PC-9 (cell line): ENCODE measurements around the gene NYAP2.

Experiments used
- EZH2 ChIP-seq: fragments of 200-600 bp; sonication (generic); IDR thresholded peaks from 2 replicates; pipeline ENCODE4 v1.8.0; 2017; ENCODE audit warnings: antibody characterized with exemption, low read depth
- TF ChIP-seq, protein P1 (sequence below): fragments of 200-600 bp; sonication (generic); conservative IDR thresholded peaks from 2 replicates; pipeline ENCODE4 v1.6.1; 2017; ENCODE audit warnings: mixed run types, antibody characterized with exemption, mild to moderate bottlenecking, moderate library complexity

DNA sequence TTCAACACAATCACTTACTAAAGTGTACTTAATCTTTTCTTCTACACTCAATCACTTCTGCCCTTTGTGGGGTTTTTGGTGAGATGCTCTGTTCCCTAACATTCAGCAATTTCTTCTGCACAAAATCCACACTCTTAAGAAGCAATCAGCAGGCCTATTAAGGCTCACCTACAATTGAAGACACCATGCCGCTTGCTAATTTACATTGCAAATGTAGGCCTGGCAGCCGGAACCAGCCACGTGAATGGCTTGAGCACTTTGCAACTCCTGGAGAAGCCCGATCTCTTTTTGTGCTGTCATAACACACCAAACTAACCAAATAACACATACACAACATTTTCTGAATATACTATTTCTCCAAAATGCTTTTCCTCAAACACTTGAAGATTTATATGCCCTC is 66.3 kb downstream of the NYAP2 start:
- TF ChIP-seq, protein P1, sequence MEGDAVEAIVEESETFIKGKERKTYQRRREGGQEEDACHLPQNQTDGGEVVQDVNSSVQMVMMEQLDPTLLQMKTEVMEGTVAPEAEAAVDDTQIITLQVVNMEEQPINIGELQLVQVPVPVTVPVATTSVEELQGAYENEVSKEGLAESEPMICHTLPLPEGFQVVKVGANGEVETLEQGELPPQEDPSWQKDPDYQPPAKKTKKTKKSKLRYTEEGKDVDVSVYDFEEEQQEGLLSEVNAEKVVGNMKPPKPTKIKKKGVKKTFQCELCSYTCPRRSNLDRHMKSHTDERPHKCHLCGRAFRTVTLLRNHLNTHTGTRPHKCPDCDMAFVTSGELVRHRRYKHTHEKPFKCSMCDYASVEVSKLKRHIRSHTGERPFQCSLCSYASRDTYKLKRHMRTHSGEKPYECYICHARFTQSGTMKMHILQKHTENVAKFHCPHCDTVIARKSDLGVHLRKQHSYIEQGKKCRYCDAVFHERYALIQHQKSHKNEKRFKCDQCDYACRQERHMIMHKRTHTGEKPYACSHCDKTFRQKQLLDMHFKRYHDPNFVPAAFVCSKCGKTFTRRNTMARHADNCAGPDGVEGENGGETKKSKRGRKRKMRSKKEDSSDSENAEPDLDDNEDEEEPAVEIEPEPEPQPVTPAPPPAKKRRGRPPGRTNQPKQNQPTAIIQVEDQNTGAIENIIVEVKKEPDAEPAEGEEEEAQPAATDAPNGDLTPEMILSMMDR, result no peak
- no peak for TF ChIP-seq EZH2
